GM19397 (cell line): ENCODE data around the gene SLC1A6.
"Not testable (repeated sequence)": the region's sequence is repeated elsewhere in the genome, so short reads cannot be mapped to it uniquely, and the experiment has no call there.

Experiments used
- ATAC-seq: cut with Tn5 transposase; IDR thresholded peaks from one replicate; pipeline ENCODE4 v1.9.1; 2021; ENCODE audit warnings: mild to moderate bottlenecking, moderate library complexity; ENCODE audit not compliant: unreplicated experiment

The SLC1A6 gene

DNA sequence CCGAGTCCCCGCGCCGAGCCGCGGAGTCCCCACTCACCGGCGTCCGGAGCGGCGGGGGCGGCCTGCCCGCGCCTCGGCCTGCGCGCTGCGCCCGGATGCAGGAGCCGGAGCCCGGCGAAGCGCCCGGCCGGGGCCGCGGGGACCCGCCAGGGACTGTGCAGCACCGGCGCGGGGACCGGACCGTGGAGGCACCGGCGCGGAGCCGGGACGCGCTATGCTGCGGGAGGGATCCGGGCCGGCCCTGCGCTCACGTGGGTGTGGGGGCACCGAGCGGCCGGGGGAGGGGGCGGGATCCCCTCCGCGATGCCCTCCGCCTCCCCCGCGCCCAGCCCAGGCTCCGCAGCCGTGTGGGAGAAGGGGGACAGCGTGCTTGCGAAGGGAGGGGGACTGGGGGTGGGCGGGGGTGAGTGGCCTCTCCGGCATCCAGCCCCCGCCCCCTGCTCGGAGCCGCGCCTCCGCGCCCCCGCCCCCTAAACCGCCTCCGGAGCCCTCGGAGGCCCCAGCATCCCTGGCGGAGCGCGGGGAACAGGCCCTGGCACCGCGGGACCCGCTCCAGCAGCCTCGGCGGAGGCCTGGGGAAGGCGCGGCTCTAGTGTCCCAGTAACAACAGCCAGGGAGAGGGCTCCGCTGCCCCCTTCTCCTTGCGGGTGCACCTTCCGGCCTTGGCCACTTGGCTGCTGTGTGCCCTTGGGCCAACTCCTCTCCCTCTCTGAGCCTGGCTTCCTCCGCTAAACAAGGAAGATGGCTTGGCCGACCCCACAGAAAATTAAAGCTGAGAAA lies at the start of gene SLC1A6:
SLC1A6 (minus strand) TSS at position 389 of the 780 bp plus-strand sequence. CDS start 6,954 bp downstream, outside the sequence.
- no peak for ATAC-seq

DNA sequence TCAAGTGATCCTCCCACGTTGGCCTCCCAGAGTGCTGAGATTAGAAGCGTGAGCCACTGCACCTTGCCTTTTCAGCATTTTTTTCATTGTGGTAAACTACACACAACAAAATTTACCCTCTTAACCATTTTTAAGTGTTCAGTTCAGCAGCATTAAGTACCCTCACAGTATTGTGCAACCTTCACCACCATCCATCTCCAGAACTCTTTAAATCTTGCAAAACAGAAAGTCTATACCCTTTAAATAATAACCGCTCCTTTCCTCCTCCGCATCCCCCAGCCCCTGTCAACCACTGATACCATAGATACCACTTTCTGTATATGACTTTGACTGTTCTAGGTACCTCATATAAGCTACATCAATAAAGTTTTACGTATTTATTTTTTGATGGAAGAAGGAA lies 48.8 kb upstream of the SLC1A6 start:
- ATAC-seq: no peak

DNA sequence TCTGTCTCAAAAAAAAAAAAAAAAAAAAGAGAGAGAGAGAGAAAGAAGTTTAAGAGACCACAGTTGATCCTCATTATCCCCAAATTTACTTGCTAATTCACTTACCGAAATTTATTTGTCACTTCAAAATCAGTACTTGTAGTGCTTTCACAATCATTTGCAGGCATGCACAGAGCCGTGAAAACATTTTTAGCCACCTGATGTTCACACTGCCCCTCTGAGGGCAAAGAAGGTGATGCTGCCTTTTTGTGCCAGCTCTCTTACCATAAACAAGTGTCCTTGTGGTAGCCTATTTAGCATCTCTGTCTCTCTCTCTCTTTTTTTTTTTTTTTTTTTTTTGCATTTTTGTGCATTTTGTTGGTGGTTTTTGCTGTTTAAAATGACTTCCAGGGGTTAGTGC lies 45.6 kb upstream of the SLC1A6 start:
- ATAC-seq: no peak

DNA sequence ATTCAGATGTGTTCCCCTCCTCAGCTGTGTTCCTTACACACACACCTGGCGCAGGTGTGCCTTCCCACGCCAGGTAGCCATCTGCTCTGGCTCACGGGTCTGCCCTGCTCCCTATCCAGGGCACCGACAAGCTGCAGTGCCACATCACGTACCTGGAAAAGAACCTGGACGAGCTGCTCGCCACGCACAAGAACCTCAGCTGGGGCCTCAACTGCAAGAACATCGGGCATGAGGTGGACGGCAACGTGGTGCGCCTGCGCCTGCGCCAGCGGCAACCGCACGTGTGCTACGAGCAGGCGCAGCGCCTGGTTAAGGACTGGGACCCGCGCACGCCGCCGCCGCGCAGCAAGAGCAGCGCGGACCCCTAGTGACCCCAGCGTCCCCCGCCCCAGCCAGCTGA lies 43.1 kb upstream of the SLC1A6 start:
- ATAC-seq: no peak

DNA sequence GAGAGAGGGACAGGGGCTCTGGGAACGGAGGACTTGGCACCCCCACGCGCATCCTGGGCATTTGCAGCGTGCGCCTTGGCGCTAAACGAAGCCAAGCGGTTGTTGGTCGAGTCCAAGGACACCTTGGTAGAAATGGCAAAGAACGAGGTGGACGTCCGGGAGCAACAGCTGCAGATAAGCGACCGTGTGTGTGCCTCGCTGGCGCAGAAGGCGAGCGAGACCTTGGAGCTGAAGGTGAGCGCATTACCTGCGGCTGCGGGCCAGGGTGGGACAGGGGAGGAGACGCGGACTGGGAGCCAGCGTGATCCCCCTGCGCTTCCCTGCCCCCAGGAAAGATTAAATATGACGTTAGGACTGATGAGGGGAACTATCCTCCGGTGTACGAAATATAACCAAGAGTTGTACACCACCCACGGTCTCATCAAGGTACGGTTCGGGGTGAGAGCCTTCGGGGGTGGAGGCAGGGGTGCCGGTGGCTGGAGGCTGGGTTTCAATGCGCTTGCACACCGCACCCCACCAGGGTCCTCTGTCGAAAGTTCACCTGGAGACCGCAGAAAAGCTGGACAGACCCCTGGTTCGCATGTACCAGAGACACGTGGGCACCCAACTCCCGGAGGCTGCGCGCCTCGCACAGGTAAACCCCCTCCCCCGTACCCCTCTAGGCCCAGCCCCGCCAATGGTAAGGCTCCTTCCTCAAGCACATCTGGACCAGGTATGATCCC lies 41.8 kb upstream of the SLC1A6 start:
- no peak for ATAC-seq

DNA sequence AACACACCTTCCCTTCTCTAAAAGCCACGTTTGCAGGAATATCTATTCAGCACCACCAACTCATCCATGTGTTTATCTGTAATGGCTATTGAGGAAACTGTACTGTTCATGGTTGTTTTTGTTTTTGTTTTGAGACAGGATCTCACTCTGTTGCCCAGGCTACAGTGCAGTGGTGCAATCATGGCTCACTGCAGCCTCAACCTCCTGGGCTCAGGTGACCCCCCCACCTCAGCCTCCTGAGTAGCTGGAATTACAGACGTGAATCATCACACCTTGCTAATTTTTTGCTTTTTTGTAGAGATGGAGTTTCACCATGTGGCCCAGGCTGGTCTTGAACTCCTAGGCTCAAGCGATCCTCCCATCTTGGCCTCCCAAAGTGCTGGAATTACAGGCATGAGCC lies 39.2 kb upstream of the SLC1A6 start:
- not testable (repeated sequence) for ATAC-seq

DNA sequence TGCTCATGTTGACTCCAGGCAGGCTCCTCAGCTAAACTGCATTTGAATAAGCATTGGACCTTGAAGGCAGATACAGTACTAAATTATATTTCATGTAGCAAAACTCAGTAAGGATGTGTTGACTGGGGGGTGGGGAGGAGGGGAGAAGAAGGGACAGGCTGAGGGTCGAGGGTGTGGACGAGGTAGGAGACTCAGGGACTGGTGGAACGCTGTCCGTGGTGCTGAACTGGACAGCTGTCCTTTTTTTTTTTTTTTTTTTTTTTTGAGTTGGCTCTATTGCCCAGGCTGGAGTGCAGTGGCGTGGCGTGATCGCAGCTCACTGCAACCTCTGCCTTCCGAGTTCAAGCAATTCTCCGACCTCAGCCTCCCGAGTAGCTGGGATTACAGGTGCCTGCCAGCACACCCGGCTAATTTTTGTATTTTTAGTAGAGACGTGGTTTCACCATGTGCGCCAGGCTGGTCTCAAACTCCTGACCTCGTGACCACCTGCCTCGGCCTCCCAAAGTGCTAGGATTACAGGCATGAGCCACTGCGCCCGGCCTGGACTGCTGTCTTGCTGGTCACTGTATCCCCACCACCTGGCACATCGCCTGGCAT lies 36.4 kb upstream of the SLC1A6 start:
- no peak for ATAC-seq

DNA sequence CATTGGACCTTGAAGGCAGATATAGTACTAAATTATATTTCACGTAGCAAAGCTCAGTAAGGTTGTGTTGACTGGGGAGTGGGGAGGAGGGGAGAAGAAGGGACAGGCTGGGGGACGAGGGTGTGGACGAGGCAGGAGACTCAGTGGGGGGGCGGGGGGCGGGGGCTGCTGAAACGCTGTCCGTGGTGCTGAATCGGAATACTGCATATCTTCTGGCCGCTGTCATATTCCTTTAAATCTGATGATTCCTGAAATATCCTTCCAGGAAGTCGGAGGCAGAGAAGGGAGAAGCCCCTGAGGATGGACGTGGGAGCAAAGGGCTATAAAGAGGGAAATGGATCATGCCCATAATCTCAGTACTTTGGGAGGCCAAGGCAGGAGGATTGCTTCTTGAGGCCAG lies 34.9 kb upstream of the SLC1A6 start:
- no peak for ATAC-seq

DNA sequence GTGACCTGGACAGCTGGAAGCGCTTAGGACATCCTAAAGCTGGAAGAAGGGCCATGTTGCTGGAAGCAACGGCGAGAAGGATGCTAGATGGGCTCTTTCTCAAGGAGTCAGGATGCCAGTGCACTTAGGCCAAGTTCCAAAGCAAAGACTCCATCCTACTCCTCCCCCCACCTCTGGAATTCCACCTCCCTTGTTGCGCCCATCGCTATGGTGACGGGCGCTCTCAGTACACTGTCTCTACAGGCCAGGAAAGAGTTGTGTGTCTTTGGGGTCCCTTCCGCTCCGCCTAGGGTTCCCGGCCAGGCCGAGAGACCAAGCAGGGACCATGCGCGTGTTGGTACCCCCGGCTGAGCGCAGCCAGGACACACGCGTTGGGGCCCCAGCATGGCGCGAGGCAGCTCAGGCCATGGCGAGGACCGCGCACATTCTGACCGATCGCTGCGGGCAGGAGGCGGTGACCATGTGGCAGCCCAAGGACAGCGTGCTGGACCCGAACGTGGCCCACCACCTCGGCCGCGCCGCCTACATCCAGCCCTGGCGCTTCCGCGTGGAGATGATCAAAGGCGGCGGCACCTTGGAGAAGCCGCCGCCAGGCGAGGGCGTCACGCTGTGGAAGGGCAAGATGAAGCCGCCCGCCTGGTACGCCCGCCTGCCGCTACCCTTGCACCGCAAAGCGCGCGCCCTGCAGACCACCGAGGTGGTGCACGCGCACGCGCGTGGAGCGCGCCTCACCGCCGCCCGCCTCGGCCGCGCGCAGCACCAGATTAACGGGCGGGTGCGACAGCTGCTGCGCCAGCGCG lies 31.0 kb upstream of the SLC1A6 start:
- ATAC-seq: no peak

DNA sequence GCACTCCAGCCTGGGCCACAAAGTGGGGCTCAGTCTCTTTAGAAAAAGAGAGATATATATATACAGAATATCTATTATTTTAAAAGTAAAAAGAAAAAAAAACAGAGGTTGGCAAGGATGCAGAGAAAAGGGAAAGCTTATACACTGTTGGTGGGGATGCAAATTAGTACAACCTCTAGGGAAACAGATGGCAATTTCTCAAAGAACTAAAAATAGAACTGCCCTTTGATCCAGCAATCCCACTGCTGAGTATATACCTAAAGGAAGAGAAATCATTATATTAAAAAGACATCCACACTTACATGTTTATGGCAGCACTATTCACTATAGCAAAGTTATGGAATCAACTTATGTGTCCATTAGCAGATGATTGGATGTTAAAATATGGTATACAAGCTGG lies 28.6 kb upstream of the SLC1A6 start:
- no peak for ATAC-seq

DNA sequence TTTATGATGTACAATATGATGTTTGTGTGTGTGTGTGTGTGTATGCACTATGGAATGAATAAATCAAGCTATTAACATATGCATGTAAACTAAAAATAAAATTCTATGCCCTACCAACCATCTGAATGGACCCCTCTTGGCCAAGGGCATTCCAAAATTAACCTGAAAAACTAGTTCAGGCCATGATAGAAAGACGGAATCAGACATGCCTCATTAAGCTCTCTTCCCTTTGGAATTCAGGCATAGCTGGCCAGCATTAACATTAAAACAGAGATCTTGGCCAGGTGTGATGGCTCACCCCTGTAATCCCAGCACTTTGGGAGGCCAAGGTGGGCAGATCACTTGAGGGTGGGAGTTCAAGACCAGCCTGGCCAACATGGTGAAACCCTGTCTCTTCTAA lies 18.3 kb upstream of the SLC1A6 start:
- ATAC-seq: no peak

DNA sequence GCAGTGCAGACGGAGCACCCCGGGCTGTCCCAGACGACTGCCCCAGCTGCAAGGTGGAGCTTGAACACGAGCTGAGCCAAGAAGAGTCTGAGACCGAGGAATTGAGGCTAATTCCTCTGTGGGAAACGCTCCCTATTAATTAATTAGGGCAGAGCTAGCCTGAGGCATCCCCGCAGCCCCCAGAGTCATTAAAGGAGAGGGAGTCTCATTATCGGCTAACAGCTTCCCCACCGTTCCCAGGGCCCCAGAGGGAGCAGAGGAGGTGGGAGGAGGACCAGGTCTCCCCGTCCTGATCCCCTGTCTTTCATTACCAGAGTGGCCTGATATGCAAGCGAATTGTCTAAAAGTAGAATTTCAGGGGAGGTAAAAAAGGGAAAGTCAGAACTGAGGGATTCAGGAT lies 13.1 kb upstream of the SLC1A6 start:
- ATAC-seq: no peak

DNA sequence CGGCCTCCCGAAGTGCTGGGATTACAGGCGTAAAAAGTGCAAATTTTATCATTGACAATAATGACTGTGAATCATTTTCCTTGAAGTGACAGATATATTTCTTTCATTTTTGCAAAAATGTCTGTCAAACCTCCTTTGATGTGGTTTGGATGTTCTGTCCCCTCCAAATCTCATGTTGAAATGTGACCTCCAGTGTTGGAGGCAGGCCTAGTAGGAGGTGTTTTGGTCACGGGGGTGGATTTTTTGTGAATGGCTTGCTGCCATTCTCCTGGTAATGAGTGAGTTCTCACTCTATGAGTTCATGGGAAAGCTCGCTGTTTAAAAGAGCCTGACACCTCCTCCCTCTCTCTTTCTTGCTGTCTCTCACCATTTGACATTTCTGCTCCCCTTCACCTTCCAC lies 5.5 kb upstream of the SLC1A6 start:
- ATAC-seq: no peak

DNA sequence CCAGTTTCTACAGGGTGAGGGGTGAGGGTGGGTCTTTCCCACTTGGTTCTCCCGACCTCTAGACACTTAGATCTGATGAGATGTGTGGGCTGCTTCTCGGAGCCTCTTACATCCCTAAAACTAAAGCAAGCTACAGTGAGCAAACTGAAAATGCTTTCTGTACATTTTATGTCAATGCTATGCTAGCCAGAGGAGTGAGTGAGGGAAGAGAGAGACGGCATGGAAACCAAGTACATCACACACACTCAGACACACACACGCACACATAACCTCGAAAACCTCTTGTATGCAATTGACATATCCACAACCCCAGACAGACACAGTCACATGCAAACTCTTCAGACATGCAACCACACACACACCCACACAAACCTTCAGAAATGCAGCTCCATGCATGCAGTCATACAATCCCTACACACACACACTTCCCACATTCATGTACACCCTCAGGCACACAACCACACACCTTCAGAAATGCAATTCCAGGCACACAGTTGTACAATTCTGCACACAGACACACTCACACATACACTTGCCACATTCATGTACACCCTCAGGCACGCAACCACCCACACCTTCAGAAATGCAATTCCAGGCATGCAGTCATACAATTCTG lies 1.4 kb downstream of the SLC1A6 start:
- ATAC-seq: no peak

DNA sequence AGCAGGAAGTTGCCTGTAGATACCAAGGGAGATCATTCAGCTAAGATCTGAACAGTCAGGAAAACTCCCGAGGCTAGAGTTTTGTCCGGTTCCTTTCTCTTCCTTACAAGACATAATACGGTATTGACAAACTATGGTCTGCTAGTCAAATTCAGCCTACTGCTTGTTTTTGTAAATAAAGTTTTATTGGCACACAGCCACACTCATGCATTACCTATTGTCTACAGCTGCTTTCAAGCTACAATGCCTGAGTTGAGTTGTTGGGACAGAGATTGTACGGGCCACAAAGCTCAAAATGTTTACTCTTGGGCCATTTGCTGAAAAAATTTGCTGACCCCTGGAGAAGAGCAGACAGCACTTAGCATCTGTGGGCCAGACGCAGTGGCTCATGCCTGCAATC lies 2.5 kb downstream of the SLC1A6 start:
- no peak for ATAC-seq

DNA sequence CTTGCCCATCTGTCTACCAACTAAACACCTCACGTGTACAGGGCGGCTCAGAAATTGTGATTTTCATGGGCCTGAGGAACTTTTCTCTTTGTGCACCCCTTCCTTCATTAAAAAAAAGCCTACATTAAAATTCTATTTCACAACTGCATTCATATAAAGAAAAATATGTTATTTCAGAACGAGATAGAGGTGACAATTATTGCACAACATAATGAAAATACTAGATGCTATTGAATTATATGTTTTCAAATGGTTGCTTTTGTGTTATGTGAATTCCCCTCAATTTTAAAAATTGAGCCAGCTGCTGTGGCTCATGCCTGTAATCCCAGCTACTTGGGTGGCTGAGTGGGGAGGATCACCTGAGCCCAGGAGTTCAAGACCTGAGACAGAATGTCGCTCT lies 5.2 kb downstream of the SLC1A6 start:
- ATAC-seq: no peak

DNA sequence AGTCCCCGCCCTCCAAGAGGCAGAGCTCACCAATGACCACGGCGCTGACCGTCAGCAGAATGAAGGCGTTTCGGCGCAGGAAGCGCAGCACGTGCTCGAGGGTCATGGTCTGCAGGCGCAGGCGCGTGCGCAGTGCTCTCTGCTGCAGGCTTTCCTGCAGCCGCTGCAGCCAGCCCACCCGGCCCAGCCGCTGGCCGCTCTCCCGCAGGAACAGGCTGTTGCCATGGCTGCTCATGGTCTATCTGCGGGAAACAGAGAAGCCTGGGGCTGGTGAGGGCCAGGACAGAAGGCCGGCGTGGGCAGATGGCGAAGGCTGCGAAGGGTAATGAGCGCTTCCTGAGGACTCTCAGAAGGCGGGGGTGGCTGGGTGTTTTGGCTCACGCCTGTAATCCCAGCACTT lies 7.0 kb downstream of the SLC1A6 start:
- no peak for ATAC-seq

DNA sequence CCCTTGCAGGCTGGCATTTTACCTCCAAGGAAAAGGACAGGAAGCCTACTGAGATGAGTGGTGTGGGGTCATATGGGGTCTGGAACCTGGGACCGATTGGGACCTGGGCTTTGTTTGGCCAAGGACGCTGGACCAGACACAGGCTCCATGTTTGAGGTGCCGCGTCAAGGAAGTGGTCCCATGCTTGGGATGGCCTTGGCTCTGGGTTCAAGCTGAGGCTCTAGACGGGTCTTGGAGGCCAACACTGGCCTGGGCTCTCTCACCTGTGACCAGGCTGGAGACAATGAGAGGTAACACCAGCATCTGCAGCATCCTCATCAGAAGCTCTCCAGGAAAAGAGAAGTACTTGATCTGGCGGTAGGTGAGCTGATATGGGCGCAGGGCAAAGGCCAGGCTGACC lies 8.2 kb downstream of the SLC1A6 start:
- no peak for ATAC-seq

DNA sequence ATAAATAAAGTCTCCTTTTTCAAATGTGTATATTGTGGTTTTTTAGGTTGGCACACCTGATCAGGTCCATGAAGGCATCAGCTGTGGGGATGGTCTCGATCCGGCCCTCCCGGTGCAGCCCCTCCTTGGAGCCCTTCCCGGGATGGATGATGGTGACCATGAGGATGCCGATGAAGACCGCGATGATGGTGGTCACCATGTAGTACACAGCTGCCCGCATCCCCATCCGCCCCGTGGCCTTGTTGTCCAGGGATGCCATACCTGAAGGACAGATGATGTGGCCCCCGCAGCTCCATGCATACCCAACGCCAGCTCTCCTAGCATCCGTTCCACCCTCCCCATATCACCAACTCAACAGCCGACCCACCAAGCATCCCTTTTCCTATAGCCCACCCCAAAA lies 11.4 kb downstream of the SLC1A6 start:
- ATAC-seq: no peak

DNA sequence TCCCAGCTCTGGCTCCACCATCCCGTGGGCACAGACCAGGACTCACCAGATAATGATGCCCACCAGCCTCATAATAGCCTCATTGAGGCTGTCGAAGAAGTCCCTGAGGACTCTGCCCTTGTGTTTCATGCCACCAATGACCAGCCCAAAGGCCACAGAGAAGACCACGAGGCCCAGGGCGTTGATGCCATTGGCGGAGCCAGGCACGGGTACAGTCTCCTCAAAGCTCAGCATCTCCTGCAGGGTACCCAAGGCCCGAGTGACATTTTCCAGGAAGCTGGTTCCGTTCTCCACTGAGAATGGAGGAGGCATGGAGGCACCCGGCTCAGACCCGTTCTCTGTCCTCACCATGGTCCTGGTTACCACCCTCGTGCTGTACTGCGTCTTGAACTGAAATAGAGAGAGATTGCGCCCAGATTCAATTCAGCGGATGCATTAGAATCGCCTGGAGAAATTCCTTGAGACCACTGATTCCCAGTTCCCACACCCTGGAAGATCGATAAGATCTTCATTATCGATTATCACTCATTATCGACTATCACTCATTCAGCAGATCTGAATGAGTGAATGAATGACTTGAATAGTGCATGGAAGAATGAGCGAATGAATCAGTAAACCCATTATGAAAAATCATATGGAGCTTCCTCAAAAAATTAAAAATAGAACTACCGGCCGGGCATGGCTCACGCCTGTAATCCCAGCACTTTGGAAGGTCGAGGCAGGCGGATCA lies 17.5 kb downstream of the SLC1A6 start:
- ATAC-seq: no peak
